GM19043 (cell line): ENCODE data around the gene FAM76A.
"Not testable (repeated sequence)": the region's sequence is repeated elsewhere in the genome, so short reads cannot be mapped to it uniquely, and the experiment has no call there.

ENCODE experiments used
- ATAC-seq: cut with Tn5 transposase; IDR thresholded peaks from one replicate; pipeline ENCODE4 v1.9.1; 2021; ENCODE audit warnings: low read depth; ENCODE audit not compliant: unreplicated experiment

Gene FAM76A

DNA sequence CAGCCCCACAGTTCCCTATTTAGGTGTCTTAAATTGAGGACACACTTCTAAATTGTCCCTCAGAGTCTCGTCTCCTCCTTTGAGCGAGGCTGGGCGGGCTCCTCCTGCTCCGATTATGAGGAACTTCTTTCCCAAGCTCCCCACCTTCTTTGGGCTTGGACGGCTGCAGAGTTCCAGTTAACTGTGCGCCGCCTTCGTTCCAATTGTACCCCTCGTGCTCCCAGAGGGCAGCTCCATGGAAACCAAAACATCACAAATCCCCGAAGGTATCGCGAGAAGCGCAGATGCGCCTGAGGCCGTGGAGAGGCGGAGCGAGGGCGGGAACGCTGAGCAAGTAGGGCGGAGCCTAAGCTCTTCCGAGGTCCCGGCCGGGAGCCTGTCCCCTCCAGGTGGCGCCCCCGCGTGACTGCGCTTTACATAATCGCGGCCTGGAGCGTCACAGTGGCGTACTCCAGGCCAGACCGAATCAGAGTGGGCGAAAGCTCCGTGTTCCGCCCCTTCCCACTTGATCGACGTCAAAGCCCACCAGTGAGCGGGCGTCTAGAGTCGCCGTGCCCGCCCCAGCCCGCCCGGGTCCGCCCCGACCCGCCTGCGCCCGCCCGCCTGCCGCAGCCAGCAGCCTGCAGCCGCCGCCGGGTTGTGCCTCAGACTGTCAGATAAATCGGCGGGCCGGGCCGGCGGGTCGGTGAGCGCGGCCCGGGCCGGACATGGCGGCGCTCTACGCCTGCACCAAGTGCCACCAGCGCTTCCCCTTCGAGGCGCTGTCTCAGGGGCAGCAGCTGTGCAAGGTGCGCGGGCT is at the start of gene FAM76A:
TSS of gene FAM76A (plus strand) at position 588 of the 799 bp plus-strand sequence. CDS start at position 708, 120 bp downstream.
- ATAC-seq, result peak; percentile 96

DNA sequence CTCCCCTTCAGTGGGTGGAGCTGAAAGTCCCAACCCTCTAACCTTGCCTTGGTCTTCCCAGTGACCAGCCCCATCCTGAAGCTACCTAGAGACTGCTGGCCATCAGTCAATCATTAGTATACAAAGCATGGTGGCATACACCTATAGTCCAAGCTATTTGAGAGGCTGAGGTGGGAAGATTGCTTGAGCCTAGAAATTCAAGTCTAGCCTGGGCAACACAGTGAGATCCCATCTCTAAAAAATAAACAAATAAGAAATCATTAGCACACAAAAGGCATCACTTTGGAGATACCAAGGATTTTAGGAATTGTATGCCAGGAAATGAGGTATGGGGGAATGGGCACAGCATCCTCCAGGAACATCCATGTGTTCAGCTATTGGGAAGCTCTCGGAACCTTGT is 49.4 kb upstream of the FAM76A start:
- no peak for ATAC-seq

DNA sequence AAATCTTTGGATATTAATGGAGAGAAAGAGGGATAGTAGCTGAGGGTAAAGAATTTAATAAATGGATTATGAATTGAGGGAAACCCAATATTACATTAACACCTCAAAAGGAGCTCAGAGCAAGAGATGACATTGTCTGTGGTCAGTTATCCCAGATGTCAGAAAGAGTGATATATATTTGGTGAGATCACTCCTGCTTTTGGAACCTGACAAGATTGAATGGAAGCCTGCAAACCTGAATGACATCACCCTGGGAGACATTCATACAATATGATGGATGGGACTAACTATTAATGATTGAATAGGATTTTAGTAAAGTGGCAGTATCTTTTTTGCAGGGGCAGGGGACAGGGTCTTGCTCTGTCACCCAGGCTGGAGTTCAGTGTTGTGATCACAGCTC is 47.0 kb upstream of the FAM76A start:
- ATAC-seq, result no peak

DNA sequence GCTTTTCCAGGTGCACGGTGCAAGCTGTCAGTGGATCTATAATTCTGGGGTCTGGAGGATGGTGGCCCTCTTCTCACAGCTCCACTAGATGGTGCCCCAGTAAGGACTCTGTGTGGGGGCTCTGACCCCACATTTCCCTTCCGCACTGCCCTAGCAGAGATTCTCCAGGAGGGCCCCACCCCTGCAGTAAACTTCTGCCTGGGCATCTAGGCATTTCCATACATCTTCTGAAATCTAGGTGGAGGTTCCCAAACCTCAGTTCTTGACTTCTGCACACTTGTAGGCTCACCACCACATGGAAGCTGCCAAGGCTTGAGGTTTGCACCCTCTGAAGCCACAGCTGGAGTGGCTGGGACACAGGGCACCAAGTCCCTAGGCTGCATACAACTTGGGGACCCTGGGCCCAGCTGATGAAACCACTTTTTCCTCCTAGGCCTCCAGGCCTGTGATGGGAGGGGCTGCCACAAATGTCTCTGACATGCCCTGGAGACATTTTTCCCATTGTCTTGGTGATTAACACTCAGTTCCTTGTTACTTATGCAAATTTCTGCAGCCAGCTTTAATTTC is 45.5 kb upstream of the FAM76A start:
- ATAC-seq, result not testable (repeated sequence)

DNA sequence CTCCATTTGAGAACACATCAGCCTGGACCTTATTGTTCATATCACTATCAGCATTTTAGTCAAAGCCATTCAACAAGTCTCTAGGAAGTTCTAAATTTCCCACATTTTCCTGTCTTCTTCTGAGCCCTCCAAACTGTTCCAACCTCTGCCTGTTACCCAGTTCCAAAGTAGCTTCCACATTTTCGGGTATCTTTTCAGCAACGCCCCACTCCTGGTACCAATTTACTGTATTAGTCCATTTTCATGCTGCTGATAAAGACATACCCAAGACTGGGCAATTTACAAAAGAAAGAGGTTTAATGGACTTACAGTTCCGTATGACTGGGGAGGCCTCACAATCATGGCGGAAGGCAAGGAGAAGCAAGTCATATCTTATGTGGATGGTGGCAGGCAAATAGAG is 44.2 kb upstream of the FAM76A start:
- ATAC-seq, result not testable (repeated sequence)

DNA sequence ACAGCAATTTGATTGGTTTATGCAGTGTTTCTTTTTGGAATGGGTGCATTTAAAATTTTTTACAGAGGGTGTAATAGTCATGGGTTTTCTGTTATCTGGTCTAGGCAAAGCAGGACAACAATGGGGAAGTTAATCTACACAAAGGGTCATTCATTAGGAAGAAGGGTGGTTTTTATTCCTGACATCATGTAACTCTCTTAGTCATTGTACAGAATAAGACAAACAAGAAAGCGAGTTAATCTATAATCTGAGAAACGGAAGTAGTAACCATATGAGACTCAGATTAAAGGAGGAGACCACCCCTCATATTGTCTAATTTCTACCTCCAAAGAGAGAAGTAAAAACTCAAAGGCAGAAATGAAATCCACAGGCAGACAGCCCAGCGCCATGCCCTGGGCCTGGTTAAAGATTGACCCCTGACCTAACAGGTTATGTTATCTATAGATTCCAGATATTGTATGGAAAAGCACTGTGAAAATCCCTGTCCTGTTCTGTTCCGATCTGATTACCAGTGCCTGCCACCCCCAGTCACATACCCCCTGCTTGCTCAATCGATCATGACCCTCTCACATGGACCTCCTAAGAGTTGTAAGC is 43.3 kb upstream of the FAM76A start:
- ATAC-seq, result no peak

DNA sequence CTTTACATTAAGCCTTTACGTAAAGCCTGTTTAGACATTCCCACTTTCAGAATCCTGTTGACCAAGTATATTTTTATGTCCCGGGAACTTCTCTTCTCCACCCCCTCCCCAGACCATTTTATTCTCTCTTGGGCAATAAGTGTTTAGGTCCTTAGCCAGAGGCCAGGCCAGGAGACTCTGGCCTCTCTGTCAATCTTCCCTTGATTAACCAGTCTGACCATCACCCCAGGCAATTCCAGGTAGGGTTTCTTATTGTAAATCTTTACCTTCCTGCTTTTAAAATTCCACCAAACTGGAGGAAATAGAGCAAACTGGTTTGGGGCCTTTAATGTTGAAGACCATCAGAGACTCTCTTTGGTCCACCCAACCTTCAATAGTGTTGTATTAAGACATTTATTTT is 41.6 kb upstream of the FAM76A start:
- no peak for ATAC-seq

DNA sequence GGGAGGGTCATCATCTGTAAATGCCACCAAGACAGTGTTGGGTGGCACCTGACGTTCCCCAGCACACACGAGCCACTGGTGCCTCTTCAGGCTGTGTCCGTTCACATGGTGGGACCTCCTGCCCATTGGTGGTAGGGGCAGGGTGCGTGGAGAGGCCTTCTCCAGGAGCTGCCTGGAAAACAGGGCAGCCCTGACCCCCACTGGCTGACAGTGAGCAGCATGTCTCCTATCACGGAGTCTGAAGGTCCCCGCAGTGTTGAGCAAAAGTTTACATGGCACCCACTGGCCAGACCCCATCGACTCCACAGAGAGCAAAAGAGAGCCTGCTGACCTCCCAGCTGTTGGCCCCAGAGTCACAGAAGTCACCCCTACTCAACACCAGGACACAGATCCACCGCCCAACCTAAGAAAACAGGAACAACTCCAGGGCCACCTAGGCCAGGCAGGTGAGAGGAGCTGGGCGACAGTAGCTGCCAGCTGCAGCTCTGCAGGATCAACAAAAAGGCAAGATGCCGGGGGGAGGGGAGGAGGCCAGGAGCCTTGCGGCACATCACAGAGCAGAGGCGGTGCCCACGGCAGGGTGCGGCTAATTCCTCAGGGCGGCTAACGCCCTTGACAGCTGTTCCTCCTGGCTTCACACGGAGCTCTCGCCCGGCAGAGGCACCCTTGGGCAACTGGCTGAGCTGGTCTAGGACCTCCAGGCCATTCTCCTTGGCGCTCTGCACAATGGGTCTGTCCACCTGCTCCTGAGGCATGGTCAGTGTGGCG is 39.4 kb upstream of the FAM76A start:
- no peak for ATAC-seq

DNA sequence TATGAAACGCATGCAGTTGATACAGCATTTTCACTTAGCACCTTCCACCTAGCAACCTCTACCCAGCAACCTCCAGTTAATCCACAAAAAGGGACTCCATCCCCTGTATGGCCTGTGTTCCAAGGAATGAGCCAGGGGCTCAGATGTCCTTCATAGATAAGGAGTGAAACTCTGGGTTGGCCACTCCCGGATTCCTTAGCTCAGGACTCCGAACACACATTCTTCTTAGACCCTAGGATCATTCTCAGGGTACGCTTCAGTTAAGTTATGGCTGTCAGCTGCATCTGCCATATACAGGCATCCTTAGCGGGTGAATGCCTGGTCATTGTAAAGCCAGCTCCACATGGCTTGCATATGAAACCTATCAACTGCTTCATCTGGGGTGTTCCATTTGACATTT is 37.9 kb upstream of the FAM76A start:
- ATAC-seq, result no peak

DNA sequence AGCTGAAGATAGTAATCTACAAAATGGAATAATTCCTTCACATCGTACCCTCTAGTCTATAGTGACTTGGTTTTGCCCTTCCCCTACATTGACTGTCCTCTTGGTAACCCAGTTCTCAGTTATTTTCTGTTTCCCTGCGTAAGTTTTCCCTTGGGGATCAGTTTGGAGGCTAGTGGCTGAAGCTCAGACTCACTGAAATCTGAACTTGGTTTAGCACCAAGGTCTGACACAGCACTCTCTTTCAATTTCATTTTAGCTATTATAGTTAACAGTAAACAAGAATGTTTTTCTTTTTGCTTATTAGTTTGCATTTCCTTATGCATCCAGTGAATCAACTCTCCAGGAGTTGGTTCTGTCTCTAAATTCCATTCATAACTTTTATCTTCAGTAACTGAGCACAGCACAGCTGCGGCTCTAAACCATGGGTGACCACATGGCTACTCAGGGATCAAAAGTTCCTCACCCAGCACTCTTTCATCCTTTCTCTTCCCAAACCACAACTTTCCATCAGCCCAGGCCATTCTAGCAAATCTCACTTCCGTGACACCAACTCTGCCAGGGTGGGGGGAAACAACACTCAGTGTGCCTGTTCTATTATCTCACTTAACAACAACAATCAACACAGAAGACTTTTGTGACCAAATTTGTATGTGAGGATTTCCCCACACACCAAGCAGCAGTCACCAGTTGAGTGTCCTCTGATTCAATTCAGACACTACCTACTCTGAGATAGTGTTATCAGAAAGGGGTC is 36.2 kb upstream of the FAM76A start:
- ATAC-seq, result no peak

DNA sequence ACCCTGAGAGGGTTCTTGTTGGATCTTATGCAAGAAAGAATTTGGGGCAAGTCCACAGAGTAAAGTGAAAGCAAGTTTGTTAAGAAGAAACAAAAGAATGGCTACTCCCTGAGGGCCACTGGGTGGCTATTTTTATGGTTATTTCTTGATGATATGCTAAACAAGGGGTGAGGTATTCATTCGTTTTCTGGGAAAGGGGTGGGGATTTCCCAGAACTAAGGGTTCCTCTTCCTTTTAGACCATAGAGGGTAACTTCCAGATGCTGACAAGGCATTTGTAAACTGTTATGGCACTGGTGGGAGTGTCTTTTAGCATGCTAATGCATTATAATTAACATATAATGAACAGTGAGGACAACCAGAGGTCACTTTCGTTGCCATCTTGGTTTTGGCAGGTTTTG is 35.6 kb upstream of the FAM76A start:
- ATAC-seq, result no peak

DNA sequence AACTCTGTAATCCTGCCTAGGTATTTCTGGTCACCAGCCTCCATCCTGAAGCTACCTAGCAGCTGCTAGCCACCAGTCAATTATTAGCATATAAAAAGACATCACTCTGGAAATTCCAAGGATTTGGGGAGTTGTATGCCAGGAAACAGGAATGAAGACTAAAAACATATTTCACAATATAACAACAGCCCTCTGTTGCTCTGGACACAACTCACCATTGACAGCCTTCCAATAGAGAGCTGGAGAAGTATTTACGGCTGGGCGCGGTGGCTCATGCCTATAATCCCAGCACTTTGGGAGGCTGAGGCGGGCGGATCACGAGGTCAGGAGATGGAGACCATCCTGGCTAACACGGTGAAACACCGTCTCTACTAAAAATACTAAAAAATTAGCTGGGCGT is 28.9 kb upstream of the FAM76A start:
- ATAC-seq, result not testable (repeated sequence)

DNA sequence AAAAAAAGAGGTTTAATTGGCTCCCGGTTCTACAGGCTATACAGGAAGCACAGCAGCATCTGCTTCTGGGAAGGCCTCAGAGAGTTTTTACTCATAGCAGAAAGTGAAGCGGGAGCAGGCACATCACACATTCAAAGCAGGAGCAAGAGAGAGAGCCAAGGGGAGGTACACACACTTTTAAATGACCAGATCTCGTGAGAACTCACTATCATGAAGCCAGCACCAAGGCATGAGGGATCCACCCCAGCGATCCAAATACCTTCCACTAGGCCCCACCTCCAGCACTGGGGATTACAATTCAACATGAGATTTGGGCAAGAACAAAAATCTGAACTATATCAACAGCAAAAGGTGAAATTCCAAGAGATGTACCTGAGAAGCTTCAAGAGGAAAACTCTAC is 20.8 kb upstream of the FAM76A start:
- ATAC-seq, result no peak

DNA sequence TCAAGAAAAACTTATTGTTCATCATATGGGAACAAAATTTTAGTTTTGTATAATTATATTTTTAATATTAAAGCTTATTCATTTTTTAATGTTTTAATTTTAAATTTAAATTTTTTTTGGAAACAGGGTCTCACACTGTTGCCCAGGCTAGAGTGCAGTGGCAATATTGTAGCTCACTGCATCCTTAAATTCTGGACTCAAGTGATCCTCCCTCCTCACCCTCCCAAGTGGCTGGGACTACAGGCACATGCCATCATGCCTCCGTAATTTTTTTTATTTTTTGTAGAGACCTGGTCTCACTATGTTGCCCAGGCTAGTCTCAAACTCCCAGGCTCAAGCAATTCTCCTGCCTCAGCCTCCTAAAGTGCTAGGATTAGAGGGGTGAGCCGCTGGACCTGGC is 20.2 kb upstream of the FAM76A start:
- no peak for ATAC-seq

DNA sequence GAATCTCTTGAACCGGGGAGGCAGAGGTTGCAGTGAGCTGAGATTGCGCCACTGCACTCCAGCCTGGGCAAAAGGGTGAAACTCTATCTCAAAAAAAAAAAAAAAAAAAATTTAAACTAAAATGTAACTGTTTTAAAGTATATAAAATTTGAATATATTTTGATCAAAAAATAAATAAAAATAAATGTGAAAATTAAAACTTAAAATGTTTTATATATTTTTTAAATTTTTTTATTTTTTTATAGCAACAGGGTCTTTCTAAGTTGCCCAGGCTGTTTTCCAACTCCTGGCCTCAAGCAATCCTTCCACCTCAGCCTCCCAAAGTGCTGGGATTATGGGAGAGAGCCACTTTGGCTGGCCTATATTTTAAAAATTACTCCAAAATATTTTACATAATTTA is 15.2 kb upstream of the FAM76A start:
- no peak for ATAC-seq

DNA sequence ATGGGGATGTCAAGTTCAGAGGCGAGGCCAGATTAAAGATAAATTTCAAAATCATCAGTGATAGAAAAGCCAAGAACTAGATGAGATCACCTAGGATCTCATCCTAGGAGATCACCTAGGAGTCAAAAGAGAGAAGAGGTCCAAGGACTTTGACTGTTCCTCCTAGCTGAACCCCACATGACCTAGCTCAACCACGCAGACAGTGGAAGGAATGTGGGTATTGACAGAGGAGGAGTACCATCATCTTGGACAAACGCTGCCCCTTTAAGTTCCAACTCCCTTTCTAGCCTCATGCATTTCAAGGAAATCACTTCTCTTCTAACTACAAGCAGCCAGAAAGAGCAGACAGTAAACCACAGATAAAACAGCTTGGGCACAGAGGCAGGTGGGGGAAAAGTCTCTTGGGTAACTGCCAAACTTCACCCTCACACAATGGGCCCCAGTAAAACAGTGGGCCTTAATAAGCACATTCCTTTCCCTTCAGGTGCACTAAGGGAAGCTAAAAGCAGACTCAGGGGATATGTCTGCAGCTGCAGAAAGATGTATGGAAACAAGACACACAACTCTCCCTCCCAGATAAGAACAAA is 12.5 kb upstream of the FAM76A start:
- no peak for ATAC-seq

DNA sequence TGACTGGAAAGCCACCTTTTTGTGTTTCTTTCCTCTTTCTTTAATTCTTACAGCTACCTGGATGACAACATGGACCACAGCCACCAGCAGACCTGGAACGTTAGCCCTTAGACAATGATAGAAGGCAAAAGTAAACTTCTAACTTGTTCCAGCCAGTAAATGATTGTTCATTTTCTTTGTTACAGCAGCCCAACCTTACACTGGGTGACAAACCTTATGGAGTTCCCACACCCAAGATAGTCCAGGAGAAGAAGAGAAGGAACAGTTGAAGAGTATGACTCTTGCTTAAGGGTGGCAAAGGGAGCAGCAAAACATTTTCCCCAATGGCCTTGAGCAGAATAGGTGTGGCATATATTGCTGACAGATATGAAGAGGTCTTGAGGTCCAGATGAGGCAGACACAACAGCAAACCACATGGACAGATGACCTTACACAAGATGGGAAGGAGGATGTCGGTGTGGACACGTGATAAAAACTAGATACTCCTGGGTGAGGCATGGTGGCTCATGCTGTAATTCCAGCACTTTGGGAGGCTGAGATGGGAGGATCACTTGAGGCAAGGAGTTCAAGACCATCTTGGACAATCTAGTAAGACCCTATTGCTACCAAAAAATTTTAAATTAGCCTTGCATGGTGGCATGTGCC is 11.8 kb upstream of the FAM76A start:
- ATAC-seq, result no peak

DNA sequence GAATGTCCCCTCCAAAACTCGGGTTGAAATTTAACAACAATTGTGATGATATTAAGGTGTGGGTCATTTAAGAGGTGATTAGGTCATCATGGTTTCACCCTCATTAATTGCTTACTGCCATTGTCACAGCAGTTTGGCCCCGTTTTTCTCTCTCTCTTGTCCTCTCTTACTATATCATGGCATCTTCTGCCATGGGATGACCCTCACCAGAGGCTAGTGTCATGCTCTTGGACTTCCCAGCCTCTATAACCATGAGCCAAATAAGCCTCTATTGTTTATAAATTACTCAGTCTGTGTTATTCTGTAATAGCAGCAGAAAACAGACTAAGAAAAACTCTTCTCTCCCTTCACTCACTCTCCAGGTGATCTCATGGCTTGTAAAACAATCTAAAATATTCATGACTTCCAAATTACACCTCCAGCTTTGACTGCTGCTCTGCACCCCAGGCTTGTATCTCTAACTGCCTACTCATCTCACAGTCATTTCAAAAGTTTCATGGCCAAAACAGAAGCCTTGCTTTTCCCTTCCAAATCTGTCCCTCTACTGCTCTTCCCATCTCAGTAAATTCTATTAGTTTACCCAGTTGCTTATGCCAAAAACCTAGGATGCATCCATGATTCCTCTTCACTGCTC is 9.4 kb upstream of the FAM76A start:
- ATAC-seq, result no peak
